Smooth muscle cell (in vitro differentiated cells): ENCODE data around the gene FHOD3. TPM values are rescaled to one million over a fixed set of nuclear protein-coding genes. Genes with fewer than 3 reads are reported as not detected.

Source experiments
- DNase-seq: peaks from one replicate; lab custom pipeline; 2025; ENCODE audit not compliant: unreplicated experiment; lab: John Stamatoyannopoulos, UW
- H2AFZ ChIP-seq: fragments of 200-600 bp; sonication (generic); 2 replicates; pipeline ENCODE4 v1.6.0; 2016; ENCODE audit warnings: antibody characterized with exemption, low read depth, mild to moderate bottlenecking
- H3F3A ChIP-seq: fragments of 200-600 bp; sonication (generic); 2 replicates; pipeline ENCODE4 v1.6.0; 2017; ENCODE audit warnings: antibody characterized with exemption, low read depth
- H3K27ac ChIP-seq: fragments of 200-600 bp; sonication (generic); 2 replicates; pipeline ENCODE4 v1.5.1; 2016; ENCODE audit warnings: low read depth, mild to moderate bottlenecking
- H3K27me3 ChIP-seq: fragments of 200-600 bp; sonication (generic); 2 replicates; pipeline ENCODE4 v1.6.1; 2016; ENCODE audit warnings: low read depth, mild to moderate bottlenecking
- H3K36me3 ChIP-seq: fragments of 200-600 bp; sonication (generic); 2 replicates; pipeline ENCODE4 v1.5.1; 2016; ENCODE audit warnings: low read depth
- H3K4me1 ChIP-seq: fragments of 200-600 bp; sonication (generic); 2 replicates; pipeline ENCODE4 v1.5.1; 2016; ENCODE audit warnings: low read depth
- H3K4me2 ChIP-seq: fragments of 200-600 bp; sonication (generic); 2 replicates; pipeline ENCODE4 v1.6.0; 2016; ENCODE audit warnings: mild to moderate bottlenecking
- H3K4me3 ChIP-seq: fragments of 200-600 bp; sonication (generic); 2 replicates; pipeline ENCODE4 v1.5.1; 2016; ENCODE audit warnings: mild to moderate bottlenecking
- H3K79me2 ChIP-seq: fragments of 200-600 bp; sonication (generic); 2 replicates; pipeline ENCODE4 v1.6.0; 2016; ENCODE audit warnings: low read depth, mild to moderate bottlenecking
- H3K9ac ChIP-seq: fragments of 200-600 bp; sonication (generic); 2 replicates; pipeline ENCODE4 v1.6.0; 2016; ENCODE audit warnings: low read depth
- H3K9me3 ChIP-seq: fragments of 200-600 bp; sonication (generic); replicated peaks from 2 replicates; pipeline ENCODE4 v1.5.1; 2016; ENCODE audit warnings: low read depth
- H4K20me1 ChIP-seq: fragments of 200-600 bp; sonication (generic); 2 replicates; pipeline ENCODE4 v1.6.0; 2016; ENCODE audit warnings: low read depth
- WGBS: methylation state at CpG from one replicate; pipeline ENCODE4 v1.1.7; 2016; ENCODE audit warnings: low lambda C conversion rate; 5-methylcytosine and 5-hydroxymethylcytosine counted together
- polyA plus RNA-seq: library from polyadenylated mRNA; unstranded; fragments of >200 nt; fragmentation: Nextera tagmentation; extraction: Ambion mirVana; gene quantifications from 2 replicates; pipeline ENCODE4 v1.2.1, GENCODE V29; 2016
- total RNA-seq: library from RNA; depleted of rRNA; stranded (reverse); fragments of >200 nt; gene quantifications from 2 replicates; pipeline ENCODE4 v1.2.3, GENCODE V29; 2014
- TF ChIP-seq, protein P1 (sequence below): fragments of 200-600 bp; sonication (generic); IDR thresholded peaks from 2 replicates; pipeline ENCODE4 v1.5.1; 2017; ENCODE audit warnings: borderline replicate concordance, mild to moderate bottlenecking, antibody characterized with exemption; ENCODE audit not compliant: insufficient read depth, poor library complexity, severe bottlenecking

FHOD3 gene
- total and polyA plus RNA-seq, 2 experiments from 2014 or later, result 6.3 to 19.4 TPM

- DNase-seq, result no peak
- H3K9me3 ChIP-seq, result no peaks in the 10 kb centered on the region
- H3K27ac ChIP-seq, result peak overlapping the region; percentile 96
- H4K20me1 ChIP-seq, result no peaks in the 10 kb centered on the region
- peak overlapping the region; percentile 51 for H3K9ac ChIP-seq
- peak overlapping the region; percentile 48 for H2AFZ ChIP-seq
- H3K36me3 ChIP-seq, result peaks cover 13% of the 10 kb centered on the region
- TF ChIP-seq, protein P1, sequence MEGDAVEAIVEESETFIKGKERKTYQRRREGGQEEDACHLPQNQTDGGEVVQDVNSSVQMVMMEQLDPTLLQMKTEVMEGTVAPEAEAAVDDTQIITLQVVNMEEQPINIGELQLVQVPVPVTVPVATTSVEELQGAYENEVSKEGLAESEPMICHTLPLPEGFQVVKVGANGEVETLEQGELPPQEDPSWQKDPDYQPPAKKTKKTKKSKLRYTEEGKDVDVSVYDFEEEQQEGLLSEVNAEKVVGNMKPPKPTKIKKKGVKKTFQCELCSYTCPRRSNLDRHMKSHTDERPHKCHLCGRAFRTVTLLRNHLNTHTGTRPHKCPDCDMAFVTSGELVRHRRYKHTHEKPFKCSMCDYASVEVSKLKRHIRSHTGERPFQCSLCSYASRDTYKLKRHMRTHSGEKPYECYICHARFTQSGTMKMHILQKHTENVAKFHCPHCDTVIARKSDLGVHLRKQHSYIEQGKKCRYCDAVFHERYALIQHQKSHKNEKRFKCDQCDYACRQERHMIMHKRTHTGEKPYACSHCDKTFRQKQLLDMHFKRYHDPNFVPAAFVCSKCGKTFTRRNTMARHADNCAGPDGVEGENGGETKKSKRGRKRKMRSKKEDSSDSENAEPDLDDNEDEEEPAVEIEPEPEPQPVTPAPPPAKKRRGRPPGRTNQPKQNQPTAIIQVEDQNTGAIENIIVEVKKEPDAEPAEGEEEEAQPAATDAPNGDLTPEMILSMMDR, result no peak
- WGBS, result 34% methylated on average over 4 of the region's 4 CpGs
- H3K4me2 ChIP-seq, result peak overlapping the region; percentile 73
- peaks cover 23% of the 10 kb centered on the region for H3F3A ChIP-seq
- no peaks in the 10 kb centered on the region for H3K27me3 ChIP-seq
- H3K4me1 ChIP-seq, result peaks cover 24% of the 10 kb centered on the region
- H3K4me3 ChIP-seq, result no peak overlapping the region
- peaks cover 18% of the 10 kb centered on the region for H3K79me2 ChIP-seq
Measured at GRCh38 chr18:36392164-36392978, 94.9 kb downstream of the FHOD3 start.

DNA sequence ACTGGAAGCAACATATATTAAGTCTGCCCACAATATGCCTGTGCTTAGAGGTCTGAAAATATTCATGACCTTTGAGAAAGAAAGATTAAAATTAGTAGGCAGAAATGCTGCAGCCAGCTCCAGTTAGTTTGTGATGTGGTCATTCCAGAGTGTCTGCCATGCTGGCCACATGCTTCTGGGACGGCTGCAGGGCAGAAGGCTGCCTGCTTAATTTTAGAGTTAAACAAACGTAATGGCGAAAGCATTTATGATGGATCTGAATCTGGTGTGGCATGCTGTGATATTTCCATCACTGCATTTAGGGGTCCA lies 95.4 kb downstream of the FHOD3 start:
- peak overlapping the region; percentile 51 for H3K9ac ChIP-seq
- H3K36me3 ChIP-seq, result peaks cover 13% of the 10 kb centered on the region
- no peaks in the 10 kb centered on the region for H3K9me3 ChIP-seq
- H3K4me3 ChIP-seq, result no peak overlapping the region
- peak overlapping the region; percentile 48 for H2AFZ ChIP-seq
- WGBS, result 32% methylated on average over 3 of the region's 3 CpGs
- peak overlapping the region; percentile 73 for H3K4me2 ChIP-seq
- peaks cover 18% of the 10 kb centered on the region for H3K79me2 ChIP-seq
- no peak for DNase-seq
- TF ChIP-seq, protein P1, result no peak
- H3K4me1 ChIP-seq, result peaks cover 24% of the 10 kb centered on the region
- no peaks in the 10 kb centered on the region for H3K27me3 ChIP-seq
- peak overlapping the region; percentile 96 for H3K27ac ChIP-seq
- peaks cover 23% of the 10 kb centered on the region for H3F3A ChIP-seq
- no peaks in the 10 kb centered on the region for H4K20me1 ChIP-seq

- no peaks in the 10 kb centered on the region for H3K27me3 ChIP-seq
Measured at GRCh38 chr18:36394486-36394885, 97.0 kb downstream of the FHOD3 start.

More at GRCh38 chr18:36394486-36394885, 97.0 kb downstream of the FHOD3 start:
- no peak overlapping the region for H3K4me3 ChIP-seq
- H3K4me2 ChIP-seq, result no peak overlapping the region
- TF ChIP-seq, protein P1, result no peak
- H3F3A ChIP-seq, result peaks cover 23% of the 10 kb centered on the region
- peak overlapping the region; percentile 96 for H3K27ac ChIP-seq
- no peak overlapping the region for H2AFZ ChIP-seq
- peaks cover 13% of the 10 kb centered on the region for H3K36me3 ChIP-seq
- peaks cover 15% of the 10 kb centered on the region for H3K79me2 ChIP-seq
- DNase-seq, result no peak
- H3K9me3 ChIP-seq, result no peaks in the 10 kb centered on the region
- peaks cover 24% of the 10 kb centered on the region for H3K4me1 ChIP-seq
- H3K9ac ChIP-seq, result peak overlapping the region; percentile 32
- H4K20me1 ChIP-seq, result no peaks in the 10 kb centered on the region
- 81% methylated on average over 3 of the region's 3 CpGs for WGBS
